GM21825 (cell line): ENCODE results near the gene NMB.
"Not testable (repeated sequence)": the region's sequence is repeated elsewhere in the genome, so short reads cannot be mapped to it uniquely, and the experiment has no call there.

ENCODE experiments used
- ATAC-seq: cut with Tn5 transposase; IDR thresholded peaks from one replicate; pipeline ENCODE4 v1.9.1; 2021; ENCODE audit warnings: mild to moderate bottlenecking, moderate library complexity; ENCODE audit not compliant: unreplicated experiment

NMB gene

GRCh38 chr15:84656972-84657371 is 1.0 kb downstream of the NMB start:
- ATAC-seq = no peak

GRCh38 chr15:84654689-84655453 is 3.1 kb downstream of the NMB start:
- ATAC-seq = no peak

- ATAC-seq = peak; percentile 84
Observed at GRCh38 chr15:84653910-84654688, 3.9 kb downstream of the NMB start, which contains the start of gene WDR73. WDR73 (minus strand) TSS chr15:84654283; CDS start chr15:84654274, 9 bp downstream.

GRCh38 chr15:84653584-84653909 is 4.5 kb downstream of the NMB start:
- ATAC-seq = no peak

GRCh38 chr15:84649706-84650105 is 8.3 kb downstream of the NMB start:
- ATAC-seq = no peak

GRCh38 chr15:84648539-84648938 is 9.5 kb downstream of the NMB start:
- no peak for ATAC-seq

- ATAC-seq = no peak
Observed at GRCh38 chr15:84647726-84648125, 10.3 kb downstream of the NMB start.

- ATAC-seq = no peak
Observed at GRCh38 chr15:84645997-84646396, 12.0 kb downstream of the NMB start.

- ATAC-seq = no peak
Observed at GRCh38 chr15:84645496-84645895, 12.5 kb downstream of the NMB start.

- no peak for ATAC-seq
Observed at GRCh38 chr15:84643838-84644237, 14.2 kb downstream of the NMB start.

GRCh38 chr15:84642640-84643039 is 15.4 kb downstream of the NMB start:
- ATAC-seq = not testable (repeated sequence)

- ATAC-seq = not testable (repeated sequence)
Observed at GRCh38 chr15:84641871-84642270, 16.1 kb downstream of the NMB start.

GRCh38 chr15:84638103-84638502 is 19.9 kb downstream of the NMB start:
- no peak for ATAC-seq

- ATAC-seq = no peak
Observed at GRCh38 chr15:84634228-84634837, 23.7 kb downstream of the NMB start.

- ATAC-seq = peak; percentile 46
Observed at GRCh38 chr15:84633311-84634227, 24.4 kb downstream of the NMB start.

GRCh38 chr15:84631706-84632272 is 26.2 kb downstream of the NMB start:
- ATAC-seq = no peak

- no peak for ATAC-seq
Observed at GRCh38 chr15:84629033-84629432, 29.0 kb downstream of the NMB start.

GRCh38 chr15:84625123-84625522 is 32.9 kb downstream of the NMB start:
- ATAC-seq = no peak

- ATAC-seq = no peak
Observed at GRCh38 chr15:84624359-84624758, 33.6 kb downstream of the NMB start.

- no peak for ATAC-seq
Observed at GRCh38 chr15:84621358-84621979, 36.5 kb downstream of the NMB start.
